ENCODE measurements around the gene CDH24.
A peak's percentile ranks its signal among the peaks of the same experiment; 100 is the strongest.

The CDH24 gene

GRCh38 chr14:23045419-23046357, 11.6 kb downstream of the CDH24 start:
- DNase-seq (ENCODE audit: low read depth), result no peak

GRCh38 chr14:23044840-23045239, 12.5 kb downstream of the CDH24 start:
- DNase-seq (ENCODE audit: low read depth), result no peak

DNA sequence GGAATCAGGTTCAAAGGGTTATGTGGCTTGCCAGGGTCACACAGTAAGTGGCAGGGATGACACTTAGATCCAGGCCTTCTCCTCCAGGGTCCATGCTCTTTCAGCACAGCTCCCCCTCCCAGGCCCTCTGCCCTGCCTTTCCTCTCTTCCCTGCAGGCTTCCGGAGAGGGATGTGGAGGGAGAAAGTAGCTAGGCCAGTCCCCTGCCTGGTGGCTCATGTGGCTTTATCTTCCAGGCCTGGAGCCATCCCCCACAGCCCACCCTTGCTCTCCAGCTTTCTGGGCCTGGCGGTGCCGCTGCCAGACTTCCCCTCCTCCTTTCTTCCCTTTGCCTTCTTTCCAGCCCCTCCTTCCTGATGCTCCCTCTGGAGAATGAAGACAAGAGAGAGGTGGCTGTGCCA, 13.6 kb downstream of the CDH24 start:
- no peak for DNase-seq (ENCODE audit: low read depth)

- no peak for DNase-seq (ENCODE audit: low read depth)
These were observed 14.2 kb downstream of the CDH24 start for GRCh38 chr14:23043145-23043544.

- DNase-seq (ENCODE audit: low read depth), result no peak
These were observed 15.0 kb downstream of the CDH24 start, which contains the start of gene PSMB11 for GRCh38 chr14:23042162-23042965. Gene PSMB11 (plus strand): TSS chr14:23042212. CDS start chr14:23042226, 14 bp downstream.

DNA sequence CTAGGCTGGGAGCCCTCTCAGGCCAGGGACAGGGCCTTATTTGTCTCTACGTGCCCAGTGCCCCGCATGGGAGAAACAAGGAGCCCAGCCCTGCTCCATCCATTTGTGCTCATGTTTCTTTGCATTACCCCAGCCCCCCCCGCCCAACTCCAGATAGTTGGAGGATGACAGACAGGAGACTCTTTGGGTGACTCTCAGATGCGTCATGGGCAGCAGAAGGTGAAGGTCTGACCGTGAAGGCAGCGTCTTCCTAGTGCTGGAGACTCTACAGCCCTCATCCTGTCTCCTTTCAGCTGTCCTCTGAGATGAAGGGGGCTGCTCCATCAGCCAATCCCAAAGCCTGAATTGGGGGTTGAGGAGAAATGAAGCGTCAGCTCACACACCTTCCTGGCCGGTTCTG, 15.6 kb downstream of the CDH24 start:
- no peak for DNase-seq (ENCODE audit: low read depth)

- DNase-seq (ENCODE audit: low read depth), result no peak
These were observed 17.2 kb downstream of the CDH24 start for GRCh38 chr14:23040100-23040499.

- no peak for DNase-seq (ENCODE audit: low read depth)
These were observed 21.8 kb downstream of the CDH24 start for GRCh38 chr14:23035303-23036144.

- peak; percentile 97 for DNase-seq (ENCODE audit: low read depth)
These were observed 22.6 kb downstream of the CDH24 start, which contains the start of gene PSMB5 for GRCh38 chr14:23034498-23035302. Gene PSMB5 (minus strand): TSS chr14:23034900. CDS start chr14:23034881, 19 bp downstream.

DNA sequence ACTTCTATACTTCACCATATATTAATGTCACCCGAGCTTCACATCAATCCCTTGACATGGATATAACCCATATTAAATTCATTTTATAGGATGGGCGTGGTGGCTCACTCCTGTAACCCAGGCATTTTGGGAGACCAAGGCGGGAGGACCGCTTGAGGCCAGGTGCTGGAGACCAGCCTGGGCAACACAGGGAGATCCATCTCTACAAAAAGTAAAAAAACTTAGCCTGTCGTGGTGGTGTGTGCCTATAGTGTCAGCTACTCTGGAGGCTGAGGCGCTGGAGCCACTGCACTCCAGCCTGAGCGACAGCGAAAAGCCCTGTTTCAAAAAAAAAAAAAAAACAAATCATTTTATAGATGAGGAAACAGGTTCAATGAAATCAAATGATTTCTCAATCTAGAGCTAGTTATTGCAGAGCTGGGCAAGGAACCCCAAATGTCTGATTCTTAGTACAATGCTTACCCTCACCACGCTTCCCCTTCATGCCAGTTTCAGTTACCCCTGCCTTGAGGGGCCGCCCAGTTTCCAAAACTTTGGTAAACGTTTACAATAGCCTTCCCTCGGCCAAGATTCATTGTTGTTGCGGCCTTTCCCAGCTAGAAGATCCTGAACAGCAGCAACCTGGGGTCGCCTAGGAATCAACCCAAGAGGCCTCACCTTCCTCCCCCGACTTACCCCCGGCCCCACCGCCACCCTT, 23.4 kb downstream of the CDH24 start:
- no peak for DNase-seq (ENCODE audit: low read depth)

DNA sequence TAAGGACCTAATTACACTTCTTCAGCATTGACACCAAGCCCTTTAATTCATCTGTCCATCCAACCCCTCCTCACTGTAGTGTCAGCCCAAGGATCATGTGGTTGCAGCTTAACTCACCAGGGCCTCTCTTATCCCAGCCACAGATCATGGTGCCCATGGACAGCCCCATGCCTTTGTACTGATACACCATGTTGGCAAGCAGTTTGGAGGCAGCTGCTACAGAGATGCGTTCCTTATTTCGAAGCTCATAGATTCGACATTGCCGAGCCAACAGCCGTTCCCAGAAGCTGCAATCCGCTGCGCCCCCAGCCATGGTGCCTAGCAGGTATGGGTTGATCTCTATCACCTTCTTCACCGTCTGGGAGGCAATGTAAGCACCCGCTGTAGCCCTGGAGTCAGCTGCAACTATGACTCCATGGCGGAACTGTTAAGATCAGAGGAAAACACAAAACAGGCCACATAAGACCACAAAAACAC, 24.0 kb downstream of the CDH24 start:
- DNase-seq (ENCODE audit: low read depth), result no peak

DNA sequence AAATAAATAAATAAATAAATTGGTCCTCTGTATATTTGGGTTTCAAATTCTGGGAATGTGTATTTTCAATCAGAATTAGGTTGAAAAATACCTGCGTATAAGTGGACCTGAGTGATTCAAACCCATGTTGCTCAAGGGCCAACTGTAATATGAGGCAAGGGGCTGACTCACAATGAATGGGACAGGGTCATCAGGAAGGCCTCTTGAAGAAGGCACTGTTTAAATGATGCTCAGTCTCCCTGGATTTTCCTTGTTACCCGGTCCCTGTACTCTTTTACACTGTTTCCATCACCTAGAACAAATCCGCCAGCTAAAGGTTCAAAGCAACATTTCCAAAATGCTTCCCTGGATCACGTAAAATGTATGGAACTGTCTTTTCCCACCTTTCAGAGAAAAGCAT, 26.4 kb downstream of the CDH24 start:
- DNase-seq (ENCODE audit: low read depth), result no peak

GRCh38 chr14:23028799-23029198, 28.5 kb downstream of the CDH24 start:
- DNase-seq (ENCODE audit: low read depth), result no peak

GRCh38 chr14:23025151-23025814, 32.0 kb downstream of the CDH24 start:
- DNase-seq (ENCODE audit: low read depth), result no peak

DNA sequence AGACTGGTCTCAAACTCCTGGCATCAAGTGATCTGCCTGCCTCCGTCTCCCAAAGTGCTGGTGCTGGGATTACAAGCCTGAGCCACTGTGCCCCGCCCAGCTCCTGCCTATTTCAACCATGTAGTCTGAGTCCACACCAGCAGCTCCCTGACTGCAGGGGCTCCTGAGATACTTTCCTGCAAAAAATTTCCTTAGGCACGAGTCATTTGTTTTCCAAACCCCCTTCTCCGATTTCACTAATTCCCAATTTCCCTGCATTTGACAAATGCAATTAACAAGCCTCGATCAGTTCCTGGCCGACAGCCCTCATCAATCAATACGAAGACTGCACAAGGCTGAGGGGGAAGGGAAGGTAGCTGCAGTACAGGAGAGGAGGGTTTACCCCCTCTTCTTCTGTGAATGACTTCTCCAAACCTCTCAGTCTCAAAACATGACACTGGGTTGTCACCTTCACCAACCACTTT, 32.7 kb downstream of the CDH24 start:
- DNase-seq (ENCODE audit: low read depth), result no peak

GRCh38 chr14:23023795-23024152, 33.5 kb downstream of the CDH24 start:
- no peak for DNase-seq (ENCODE audit: low read depth)

- DNase-seq (ENCODE audit: low read depth), result no peak
These were observed 34.1 kb downstream of the CDH24 start for GRCh38 chr14:23023022-23023794.

- DNase-seq (ENCODE audit: low read depth), result no peak
These were observed 35.4 kb downstream of the CDH24 start for GRCh38 chr14:23021889-23022442.

DNA sequence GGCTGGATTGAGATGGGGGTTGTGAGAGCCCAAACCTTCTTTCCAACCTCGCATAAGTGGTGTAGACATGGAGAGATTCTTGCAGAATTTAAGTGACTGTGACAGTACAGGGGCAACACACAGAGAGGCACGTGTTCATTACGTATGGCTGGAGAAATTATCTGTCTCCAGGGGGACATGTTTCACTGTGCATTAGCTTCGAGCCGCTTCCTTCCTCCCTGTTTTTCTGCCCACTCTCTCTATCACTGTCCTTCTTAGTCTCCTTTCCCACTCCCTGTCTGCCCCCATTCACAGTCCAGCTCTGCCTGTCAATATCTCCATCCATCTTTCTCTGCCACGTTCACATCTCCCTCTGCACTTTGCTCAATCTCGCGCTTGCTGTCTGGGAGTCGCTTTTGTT, 35.9 kb downstream of the CDH24 start:
- no peak for DNase-seq (ENCODE audit: low read depth)

All from iris pigment epithelial cell (primary cell).